GM23248 (cell line): ENCODE measurements around the gene OR51E2. TPM values are rescaled to one million over a fixed set of nuclear protein-coding genes. Genes with fewer than 3 reads are reported as not detected.

Source experiments
- DNase-seq: peaks from one replicate; pipeline ENCODE4 v3.0.0-alpha.2; 2015
- H2AFZ ChIP-seq: fragments of 200-600 bp; sonication (generic); 2 replicates; pipeline ENCODE4 v1.6.1; 2016; ENCODE audit warnings: antibody characterized with exemption
- H3F3A ChIP-seq: fragments of 200-600 bp; sonication (generic); 2 replicates; pipeline ENCODE4 v1.6.1; 2016; ENCODE audit warnings: mild to moderate bottlenecking, antibody characterized with exemption, mixed run types; ENCODE audit not compliant: insufficient read depth
- H3K27ac ChIP-seq: fragments of 200-600 bp; sonication (generic); 2 replicates; pipeline ENCODE4 v1.5.1; 2016; ENCODE audit warnings: mild to moderate bottlenecking
- H3K27me3 ChIP-seq: fragments of 200-600 bp; sonication (generic); replicated peaks from 2 replicates; pipeline ENCODE4 v1.6.1; 2016; ENCODE audit warnings: mild to moderate bottlenecking; ENCODE audit not compliant: insufficient read depth
- H3K36me3 ChIP-seq: fragments of 200-600 bp; sonication (generic); 2 replicates; pipeline ENCODE4 v1.6.1; 2016; ENCODE audit warnings: low read depth, mild to moderate bottlenecking
- H3K4me1 ChIP-seq: fragments of 200-600 bp; sonication (generic); 2 replicates; pipeline ENCODE4 v1.6.1; 2016; ENCODE audit warnings: mild to moderate bottlenecking; ENCODE audit not compliant: insufficient read depth
- H3K4me2 ChIP-seq: fragments of 200-600 bp; sonication (generic); one replicate; pipeline ENCODE4 v1.6.1; 2016; ENCODE audit warnings: mild to moderate bottlenecking; ENCODE audit not compliant: unreplicated experiment
- H3K4me3 ChIP-seq: fragments of 200-600 bp; sonication (generic); 2 replicates; pipeline ENCODE4 v1.5.1; 2016; ENCODE audit warnings: mild to moderate bottlenecking
- H3K79me2 ChIP-seq: fragments of 200-600 bp; sonication (generic); 2 replicates; pipeline ENCODE4 v1.6.1; 2016; ENCODE audit warnings: mild to moderate bottlenecking; ENCODE audit not compliant: insufficient read depth
- H3K9ac ChIP-seq: fragments of 200-600 bp; sonication (generic); 2 replicates; pipeline ENCODE4 v1.6.1; 2016; ENCODE audit warnings: mild to moderate bottlenecking
- H3K9me2 ChIP-seq: fragments of 200-600 bp; sonication (generic); 2 replicates; pipeline ENCODE4 v1.6.1; 2016; ENCODE audit warnings: mixed run types, mild to moderate bottlenecking, moderate library complexity; ENCODE audit not compliant: insufficient read depth
- H3K9me3 ChIP-seq: fragments of 200-600 bp; sonication (generic); one replicate; pipeline ENCODE4 v1.6.1; 2017; ENCODE audit warnings: low read depth
- H4K20me1 ChIP-seq: fragments of 200-600 bp; sonication (generic); 2 replicates; pipeline ENCODE4 v1.6.0; 2016; ENCODE audit not compliant: insufficient read depth
- EZH2 ChIP-seq: fragments of 200-600 bp; sonication (generic); IDR thresholded peaks from 2 replicates; pipeline ENCODE4 v1.6.1; 2018; ENCODE audit warnings: antibody characterized with exemption, mild to moderate bottlenecking; ENCODE audit not compliant: insufficient read depth, poor library complexity, severe bottlenecking
- EZH2phosphoT487 ChIP-seq: fragments of 200-600 bp; sonication (generic); IDR thresholded peaks from 2 replicates; pipeline ENCODE4 v1.6.1; 2018; ENCODE audit warnings: antibody characterized with exemption, moderate library complexity, mild to moderate bottlenecking, low read depth; ENCODE audit not compliant: insufficient read depth
- WGBS, 2 experiments: methylation state at CpG; one replicate each; pipeline ENCODE4 v1.1.6; 2015 to 2017; ENCODE audit warnings: low lambda C conversion rate in 2 of 2, low coverage in 1 of 2; ENCODE audit errors: missing lambda C conversion rate in 2 of 2; 5-methylcytosine and 5-hydroxymethylcytosine counted together
- in situ Hi-C: fragments of 300-500 bp; cut with MboI; formaldehyde crosslinking; loops from 2 replicates; pipeline ENCODE4 v1.15.0; 2020
- polyA plus RNA-seq: library from polyadenylated mRNA; unstranded; fragments of >200 nt; fragmentation: Nextera tagmentation; extraction: Ambion mirVana; gene quantifications from 2 replicates; pipeline ENCODE4 v1.2.1, GENCODE V29; 2016
- total RNA-seq: library from RNA; depleted of rRNA; stranded (reverse); fragments of >200 nt; shearing (Covaris generic); gene quantifications from 2 replicates; pipeline ENCODE4 v1.2.3, GENCODE V29; 2014

The OR51E2 gene
- total and polyA plus RNA-seq, 2 experiments from 2014 or later, result not detected

DNA sequence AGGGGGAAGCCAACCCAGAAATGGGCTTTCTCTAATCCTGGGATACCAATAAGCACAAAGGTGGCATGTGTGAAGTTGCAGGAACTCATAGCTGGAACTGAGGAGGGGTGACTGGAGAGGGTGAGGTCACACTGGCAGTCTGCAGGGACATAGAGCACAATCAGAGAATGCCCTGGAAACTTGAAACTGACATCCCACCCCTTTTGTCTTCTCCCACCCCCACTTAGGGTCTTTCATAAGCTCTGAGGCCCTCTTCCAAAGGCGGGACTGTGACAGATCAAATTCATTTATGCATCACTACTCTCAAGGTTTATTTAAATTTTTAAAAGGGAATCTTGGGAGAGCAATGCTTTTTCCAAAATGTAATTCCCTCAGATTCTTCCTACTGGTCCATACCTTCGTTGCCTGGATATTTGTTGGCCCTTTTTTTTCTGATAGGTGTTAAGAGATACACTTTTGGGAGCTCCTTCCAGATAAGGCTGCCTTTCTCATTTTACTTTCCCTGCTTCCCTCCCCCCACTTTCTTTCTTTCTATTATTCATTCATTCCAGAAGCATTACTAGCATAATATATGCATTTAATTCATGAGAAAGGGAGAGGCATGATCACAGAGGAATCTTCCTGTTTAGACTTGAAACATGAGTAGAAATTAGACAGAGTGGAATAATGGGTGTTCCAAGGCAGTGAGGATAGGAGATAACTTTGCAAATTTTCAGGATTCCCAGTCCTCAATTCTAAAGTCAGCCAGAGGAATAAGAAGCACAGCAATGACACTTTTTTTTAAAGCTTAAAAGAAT lies 14.8 kb downstream of the OR51E2 start:
- H3K9ac ChIP-seq, result no peak overlapping the region
- no peaks in the 10 kb centered on the region for H3K27me3 ChIP-seq
- in situ Hi-C loops, result no loop called here
- no peak overlapping the region for H2AFZ ChIP-seq
- H3F3A ChIP-seq, result no peaks in the 10 kb centered on the region
- no peaks in the 10 kb centered on the region for H3K4me1 ChIP-seq
- H3K36me3 ChIP-seq, result no peaks in the 10 kb centered on the region
- no peak overlapping the region for H3K4me2 ChIP-seq
- WGBS, 2 experiments, result 6 to 19% methylated on average over 2 of the region's 2 CpGs
- no peak overlapping the region for H3K27ac ChIP-seq
- no peaks in the 10 kb centered on the region for H3K9me3 ChIP-seq
- no peaks in the 10 kb centered on the region for H3K9me2 ChIP-seq
- H3K4me3 ChIP-seq, result no peak overlapping the region
- DNase-seq, result peak; percentile 23
- TF ChIP-seq EZH2 (no peak), EZH2phosphoT487 (no peak)
- no peaks in the 10 kb centered on the region for H3K79me2 ChIP-seq
- no peaks in the 10 kb centered on the region for H4K20me1 ChIP-seq

DNA sequence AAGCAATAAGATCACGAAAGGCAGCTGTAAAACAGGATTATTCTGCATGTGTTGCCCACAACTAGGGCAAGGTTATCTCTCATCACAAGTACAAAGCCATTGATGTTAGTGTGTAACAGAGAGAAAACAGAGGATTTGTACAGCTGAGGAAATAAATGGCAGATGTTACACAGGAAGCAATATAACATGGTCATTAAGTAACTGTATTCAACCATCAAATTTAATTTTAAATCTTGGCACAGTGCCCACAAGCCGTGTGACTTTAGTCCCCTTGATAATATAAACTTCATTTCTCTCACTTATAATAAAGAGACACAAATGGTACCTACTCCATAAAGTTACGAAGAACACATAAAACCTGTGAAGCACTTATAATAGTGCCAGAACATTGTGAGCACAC lies 17.3 kb downstream of the OR51E2 start:
- in situ Hi-C loops, result no loop called here
- H2AFZ ChIP-seq, result no peak overlapping the region
- no peaks in the 10 kb centered on the region for H3K27me3 ChIP-seq

DNA sequence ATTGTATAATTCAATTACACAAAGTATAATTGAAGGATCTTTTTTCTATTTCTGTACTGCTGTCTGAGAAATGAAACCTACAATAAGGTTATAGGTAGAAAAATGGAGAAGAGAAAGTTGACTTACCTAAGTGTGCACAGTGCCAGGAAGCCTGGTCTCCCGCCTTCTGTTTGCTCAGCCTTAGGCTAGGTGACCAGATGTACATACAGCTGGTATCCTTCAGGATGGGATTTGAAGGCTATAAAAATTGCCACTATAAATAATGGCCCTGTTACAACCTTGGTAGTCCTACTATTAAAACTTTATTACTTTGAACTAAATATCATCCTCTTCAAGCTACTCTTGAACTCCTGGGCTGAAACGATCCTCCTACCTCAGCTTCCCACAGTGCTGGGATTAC lies 19.7 kb downstream of the OR51E2 start:
- no peak overlapping the region for H3K4me3 ChIP-seq
- H2AFZ ChIP-seq, result no peak overlapping the region
- no peaks in the 10 kb centered on the region for H3K79me2 ChIP-seq
- no peak overlapping the region for H3K27ac ChIP-seq
- H3K4me1 ChIP-seq, result no peaks in the 10 kb centered on the region
- no peaks in the 10 kb centered on the region for H4K20me1 ChIP-seq
- H3K9me3 ChIP-seq, result no peaks in the 10 kb centered on the region
- TF ChIP-seq EZH2phosphoT487 (no peak), EZH2 (no peak)
- in situ Hi-C loops, result no loop called here
- no peaks in the 10 kb centered on the region for H3F3A ChIP-seq
- 24 to 26% methylated on average over 2 of the region's 2 CpGs for WGBS, 2 experiments
- DNase-seq, result no peak
- H3K27me3 ChIP-seq, result no peaks in the 10 kb centered on the region
- no peaks in the 10 kb centered on the region for H3K9me2 ChIP-seq
- H3K9ac ChIP-seq, result no peak overlapping the region
- no peaks in the 10 kb centered on the region for H3K36me3 ChIP-seq
- H3K4me2 ChIP-seq, result no peak overlapping the region

More for the DNA sequence above, 17.3 kb downstream of the OR51E2 start:
- DNase-seq, result no peak
- Histone ChIP-seq H3K9me3 (no peaks in the 10 kb centered on the region), H3K36me3 (no peaks in the 10 kb centered on the region), H3K4me2 (no peak overlapping the region), H3K4me1 (no peaks in the 10 kb centered on the region), H3K27ac (no peak overlapping the region), H3K9me2 (no peaks in the 10 kb centered on the region), H3F3A (no peaks in the 10 kb centered on the region), H4K20me1 (no peaks in the 10 kb centered on the region), H3K9ac (no peak overlapping the region), H3K79me2 (no peaks in the 10 kb centered on the region), H3K4me3 (no peak overlapping the region)
- 2 to 3% methylated on average over 3 of the region's 3 CpGs for WGBS, 2 experiments
- TF ChIP-seq EZH2, result no peak

DNA sequence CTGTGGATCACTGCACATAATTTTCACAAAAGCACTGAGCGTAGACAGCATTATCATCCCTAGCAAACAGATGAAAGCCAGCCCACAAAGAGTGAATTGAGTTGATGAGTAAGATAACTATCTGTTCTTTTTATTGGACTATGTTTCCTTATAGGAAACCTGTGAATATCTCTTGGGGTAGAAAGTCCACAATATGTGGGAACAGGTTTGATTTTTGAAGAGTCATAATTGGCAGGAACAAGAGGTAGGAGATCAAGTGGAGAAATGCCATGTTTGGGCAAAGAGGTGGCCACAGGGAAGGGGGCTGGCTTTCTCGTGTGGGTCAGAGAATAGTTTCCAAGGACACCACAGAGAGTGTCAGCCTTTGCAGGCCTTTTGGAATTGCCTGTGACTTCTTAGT lies 23.9 kb downstream of the OR51E2 start:
- Histone ChIP-seq H3K27ac (no peak overlapping the region), H2AFZ (no peak overlapping the region), H3K9me3 (no peaks in the 10 kb centered on the region), H3K9me2 (no peaks in the 10 kb centered on the region), H3F3A (no peaks in the 10 kb centered on the region), H3K4me3 (no peak overlapping the region), H3K79me2 (no peaks in the 10 kb centered on the region), H3K4me1 (no peaks in the 10 kb centered on the region), H3K4me2 (no peak overlapping the region), H3K36me3 (no peaks in the 10 kb centered on the region), H3K9ac (no peak overlapping the region), H4K20me1 (no peaks in the 10 kb centered on the region), H3K27me3 (no peaks in the 10 kb centered on the region)
- TF ChIP-seq EZH2 (no peak), EZH2phosphoT487 (no peak)
- in situ Hi-C loops, result no loop called here
- WGBS, 2 experiments, result 1% methylated on average over 2 of the region's 2 CpGs
- no peak for DNase-seq

DNA sequence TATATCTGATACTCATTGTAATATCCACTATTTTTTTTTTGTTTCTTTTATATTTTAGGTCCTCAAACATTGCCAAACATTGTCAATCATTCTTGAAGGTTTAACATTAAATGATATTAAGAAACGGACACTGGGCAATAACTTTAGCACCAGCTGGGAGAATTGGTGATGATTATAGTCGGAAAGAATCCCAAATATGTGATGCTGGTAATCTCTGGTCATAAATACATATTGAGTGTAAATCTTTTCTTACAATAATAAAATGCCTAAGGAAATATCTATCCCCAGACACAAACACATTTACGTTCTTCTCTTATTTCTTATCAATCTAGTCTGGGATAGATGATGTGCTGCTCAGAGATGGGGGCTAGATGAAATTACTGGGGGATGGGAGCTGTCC lies 25.2 kb downstream of the OR51E2 start:
- WGBS, 2 experiments, result 4 to 15% methylated on average over 3 of the region's 3 CpGs
- Histone ChIP-seq H3K36me3 (no peaks in the 10 kb centered on the region), H3K9ac (no peak overlapping the region), H3K79me2 (no peaks in the 10 kb centered on the region), H3K4me2 (no peak overlapping the region), H3K27me3 (no peaks in the 10 kb centered on the region), H2AFZ (no peak overlapping the region), H4K20me1 (no peaks in the 10 kb centered on the region), H3K27ac (no peak overlapping the region), H3K4me3 (no peak overlapping the region), H3K9me2 (no peaks in the 10 kb centered on the region), H3K9me3 (no peaks in the 10 kb centered on the region), H3F3A (no peaks in the 10 kb centered on the region), H3K4me1 (no peaks in the 10 kb centered on the region)
- in situ Hi-C loops, result no loop called here
- no peak for DNase-seq
- TF ChIP-seq EZH2, result no peak
- no peak for TF ChIP-seq EZH2phosphoT487
